ENCODE measurements around the gene GRIK3. TPM values are rescaled to one million over a fixed set of nuclear protein-coding genes. Genes with fewer than 3 reads are reported as not detected.

GRIK3 gene
- total RNA-seq, 1 donor from 2014 or later: not detected

DNA sequence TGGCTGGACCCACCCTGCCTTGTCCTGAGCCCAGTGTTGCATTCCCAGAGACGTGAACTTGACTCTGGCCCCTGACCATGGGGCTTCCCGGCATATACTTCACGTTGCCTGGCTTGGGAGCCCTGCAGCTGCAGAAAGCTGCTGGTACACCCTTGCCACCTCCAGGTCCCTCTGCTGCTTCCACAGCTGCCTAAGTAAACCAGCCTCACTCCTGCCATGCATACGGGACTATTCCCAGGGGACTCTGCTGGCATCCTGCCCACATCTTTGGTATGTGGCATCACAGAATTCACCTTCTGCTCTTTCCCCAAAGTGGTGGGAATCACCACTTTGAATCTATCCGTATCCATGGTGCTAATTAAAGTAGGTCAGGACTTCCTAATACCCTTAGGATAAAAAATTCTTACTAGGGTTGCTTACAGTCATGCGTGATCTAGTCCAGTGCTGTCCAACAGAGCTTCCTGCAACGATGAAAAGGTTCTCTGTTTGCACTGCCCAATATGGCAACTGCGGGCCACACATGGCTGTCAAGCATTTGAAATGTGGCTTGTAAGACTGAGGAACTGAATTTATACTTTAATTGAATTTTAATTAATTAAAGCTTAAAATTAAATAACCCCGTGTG lies 203.0 kb downstream of the GRIK3 start:
- DNase-seq (ENCODE audit: low read depth): no peak

DNA sequence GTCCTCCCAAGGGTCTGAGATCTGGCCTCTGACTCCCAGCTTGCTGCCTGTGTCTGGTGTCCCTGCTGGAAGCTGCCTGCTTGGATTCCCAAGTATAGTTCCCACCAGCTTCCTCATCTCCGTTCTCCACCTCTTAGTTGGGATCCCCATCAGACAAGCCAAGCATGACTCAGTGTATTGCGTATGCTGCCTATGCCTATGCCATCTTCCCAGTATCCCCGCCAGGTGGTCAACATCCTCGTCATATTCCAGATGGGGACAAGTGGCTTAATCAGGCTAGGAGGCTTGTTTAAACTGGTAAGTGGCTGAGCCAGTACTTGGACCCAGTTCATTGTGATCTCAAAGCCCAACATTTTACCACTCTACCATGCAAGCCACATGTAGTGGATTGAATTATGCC lies 204.4 kb downstream of the GRIK3 start:
- DNase-seq (ENCODE audit: low read depth): no peak

GRCh38 chr1:36829066-36829465 lies 205.2 kb downstream of the GRIK3 start:
- DNase-seq (ENCODE audit: low read depth): no peak

DNA sequence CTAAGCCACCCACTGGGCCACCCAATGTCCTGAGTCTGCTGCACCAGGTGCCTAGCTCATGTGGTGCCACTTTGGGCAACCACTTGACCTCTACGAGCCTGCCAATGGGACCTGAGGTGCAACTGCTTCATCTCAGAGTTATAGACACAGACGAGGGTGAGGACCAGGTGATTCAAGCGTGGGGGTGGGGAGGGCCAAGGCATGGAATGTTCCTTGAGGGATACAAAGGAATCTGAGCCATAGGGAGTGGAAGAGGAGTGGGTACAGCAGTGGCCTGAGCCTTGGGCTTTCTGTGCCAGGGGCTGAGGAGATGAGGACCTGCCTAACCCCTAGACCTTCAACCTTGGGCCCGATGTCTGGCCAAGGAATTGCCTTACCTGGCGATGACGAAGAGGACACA lies 209.1 kb downstream of the GRIK3 start:
- DNase-seq (ENCODE audit: low read depth): no peak

- no peak for DNase-seq (ENCODE audit: low read depth)
Observed at GRCh38 chr1:36824390-36824861, 209.9 kb downstream of the GRIK3 start.

DNA sequence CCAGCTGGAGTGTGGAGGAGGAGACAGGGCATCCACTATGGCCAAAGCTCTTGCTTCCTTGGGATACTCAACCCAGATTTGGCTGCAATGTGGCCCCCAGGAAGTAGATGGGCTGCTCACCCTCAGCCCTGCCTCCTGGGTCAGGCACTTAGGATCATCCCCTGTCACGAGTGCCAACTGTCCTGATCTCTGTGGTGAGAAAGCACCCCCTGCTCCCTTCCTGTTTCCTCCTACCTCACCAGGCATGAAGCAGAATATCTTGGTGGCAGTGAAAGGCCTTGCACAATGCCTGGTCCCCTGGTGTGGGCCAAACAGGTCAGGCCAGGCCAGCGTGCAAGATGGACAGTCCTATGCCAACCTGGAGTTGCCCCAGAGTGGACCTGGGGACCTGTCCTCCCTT lies 211.7 kb downstream of the GRIK3 start:
- no peak for DNase-seq (ENCODE audit: low read depth)

- DNase-seq (ENCODE audit: low read depth): no peak
Observed at GRCh38 chr1:36821386-36821785, 212.9 kb downstream of the GRIK3 start.

DNA sequence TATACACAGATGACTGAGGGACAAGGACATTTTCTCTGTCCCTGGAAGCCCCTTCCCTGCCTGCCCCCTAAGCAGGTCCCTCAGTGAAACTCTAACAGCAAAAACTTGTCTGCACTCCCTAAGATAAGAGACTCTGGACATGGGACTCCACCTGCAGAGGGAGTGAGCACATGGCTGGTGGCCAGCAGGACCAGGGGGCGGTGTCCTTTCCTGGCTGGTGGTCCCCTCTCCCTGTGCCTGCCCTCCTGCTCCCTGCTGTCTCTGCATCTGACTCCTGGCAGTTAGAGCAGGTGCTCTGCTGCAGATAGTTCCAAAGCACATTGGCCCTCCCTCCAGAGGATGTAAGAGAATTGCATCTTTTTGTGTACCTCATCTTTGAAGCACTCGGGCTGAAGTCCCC lies 215.5 kb downstream of the GRIK3 start:
- DNase-seq (ENCODE audit: low read depth): no peak

DNA sequence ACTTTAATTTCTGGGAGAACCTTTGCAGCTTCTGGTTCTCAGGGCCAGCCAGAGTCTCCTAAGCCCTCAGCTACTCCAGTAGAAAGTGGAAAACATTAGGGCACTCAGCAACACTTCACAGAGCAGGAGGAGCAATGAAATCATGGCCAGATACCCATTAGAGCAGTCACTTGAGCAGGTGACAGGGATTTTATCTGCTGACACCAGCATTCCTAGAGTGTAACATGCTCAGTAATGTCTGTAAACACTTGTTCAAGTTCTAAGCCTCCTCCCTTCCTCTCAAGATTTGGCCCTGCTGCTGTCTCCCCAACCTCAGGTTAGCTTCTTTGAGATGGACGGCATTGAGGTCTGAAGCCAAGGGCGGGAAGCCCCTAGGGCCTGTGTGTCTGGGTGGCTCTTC lies 218.0 kb downstream of the GRIK3 start:
- no peak for DNase-seq (ENCODE audit: low read depth)

- DNase-seq (ENCODE audit: low read depth): no peak
Observed at GRCh38 chr1:36814774-36815173, 219.5 kb downstream of the GRIK3 start.

DNA sequence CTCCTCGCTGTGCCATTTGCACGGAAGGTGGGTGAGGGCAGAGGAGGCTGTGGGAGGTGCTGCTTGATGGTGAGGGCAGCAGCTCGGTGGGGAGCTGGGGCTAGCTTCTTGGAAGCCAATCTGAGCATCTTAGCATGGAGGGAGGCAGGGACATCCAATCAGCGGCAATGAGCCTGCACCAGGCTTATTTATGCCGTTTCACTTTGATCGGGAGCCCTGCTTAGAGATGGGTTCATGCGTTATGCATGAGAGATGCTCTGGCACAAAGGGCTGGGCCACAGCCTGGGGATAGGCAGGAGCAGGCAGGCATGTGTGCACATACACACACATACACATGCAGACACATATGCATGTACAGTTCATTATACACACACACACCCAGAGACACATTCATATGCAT lies 220.2 kb downstream of the GRIK3 start:
- DNase-seq (ENCODE audit: low read depth): no peak

GRCh38 chr1:36807262-36807661 lies 227.1 kb downstream of the GRIK3 start:
- DNase-seq (ENCODE audit: low read depth): no peak

- no peak for DNase-seq (ENCODE audit: low read depth)
Observed at GRCh38 chr1:36805979-36806640, 228.2 kb downstream of the GRIK3 start.

GRCh38 chr1:36804669-36805314 lies 229.5 kb downstream of the GRIK3 start:
- no peak for DNase-seq (ENCODE audit: low read depth)

GRCh38 chr1:36803868-36804570 lies 230.3 kb downstream of the GRIK3 start:
- DNase-seq (ENCODE audit: low read depth): no peak

- DNase-seq (ENCODE audit: low read depth): no peak
Observed at GRCh38 chr1:36802018-36802417, 232.3 kb downstream of the GRIK3 start.

DNA sequence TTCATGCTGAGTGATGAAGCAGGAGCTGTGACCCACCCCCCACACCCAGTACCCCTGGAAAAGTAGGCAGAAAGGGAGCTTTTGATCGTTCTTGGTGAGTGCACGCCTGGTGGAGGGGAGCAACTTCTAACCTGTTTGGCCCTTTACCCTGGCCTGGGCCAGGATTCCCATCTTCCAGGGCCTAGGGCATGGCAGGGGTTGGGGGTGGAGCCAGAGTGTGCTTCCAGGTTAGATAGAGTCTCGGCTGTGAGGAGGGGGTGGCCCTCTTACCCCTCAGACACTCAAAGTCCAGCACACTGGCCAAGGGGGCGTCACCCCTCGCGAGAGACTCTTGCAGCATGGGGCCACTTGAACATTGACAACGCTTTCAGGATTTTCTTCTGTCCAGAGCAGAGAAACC lies 236.6 kb downstream of the GRIK3 start:
- DNase-seq (ENCODE audit: low read depth): no peak

GRCh38 chr1:36796733-36797132 lies 237.6 kb downstream of the GRIK3 start:
- DNase-seq (ENCODE audit: low read depth): no peak

DNA sequence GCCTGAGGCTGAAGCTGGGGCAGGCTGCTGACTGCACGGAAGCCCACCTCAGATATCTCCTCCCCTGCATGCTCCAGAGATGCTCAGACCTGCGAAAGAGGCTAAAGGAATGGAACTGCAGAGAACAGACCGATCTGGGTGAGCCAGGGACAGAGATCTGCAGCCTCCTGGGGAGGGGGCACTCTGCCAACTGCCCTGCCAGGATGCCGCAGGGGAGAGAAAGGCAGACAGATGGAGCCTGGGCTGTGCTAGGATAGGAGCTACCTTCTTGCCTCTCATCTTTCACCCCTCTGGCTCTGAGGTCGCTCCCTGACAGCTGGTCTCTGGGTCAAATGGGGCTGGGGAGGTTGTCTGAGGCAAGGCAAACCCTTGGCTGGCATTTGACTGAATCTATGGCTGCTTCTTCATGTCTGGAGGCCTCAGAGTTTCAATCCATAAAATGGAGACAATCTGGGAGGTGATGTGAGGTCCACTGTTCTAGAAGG lies 238.2 kb downstream of the GRIK3 start:
- no peak for DNase-seq (ENCODE audit: low read depth)

GRCh38 chr1:36794460-36794859 lies 239.9 kb downstream of the GRIK3 start:
- no peak for DNase-seq (ENCODE audit: low read depth)

GRCh38 chr1:36793452-36793851 lies 240.9 kb downstream of the GRIK3 start:
- DNase-seq (ENCODE audit: low read depth): no peak

DNA sequence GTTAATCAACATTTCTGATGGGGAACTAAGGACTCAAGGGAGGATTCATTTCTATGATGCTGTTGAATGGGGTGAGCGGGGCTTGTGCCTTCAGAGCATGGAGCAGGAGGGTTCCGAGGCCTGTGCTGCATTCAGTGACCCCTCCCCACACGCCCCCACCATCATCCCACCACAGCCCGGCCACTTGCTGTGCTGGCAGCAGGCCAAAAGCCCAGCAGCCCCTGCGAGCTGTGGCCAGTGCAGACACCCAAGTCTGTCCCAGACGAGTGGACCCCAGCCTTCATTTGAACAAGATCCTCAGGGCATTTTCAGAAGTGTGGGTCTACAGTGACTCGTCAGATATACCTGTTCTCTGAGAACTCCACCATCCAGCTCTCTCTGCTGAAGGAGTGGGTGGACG lies 242.0 kb downstream of the GRIK3 start:
- no peak for DNase-seq (ENCODE audit: low read depth)
